Measurements from ENCODE around the gene SNED1. TPM values are rescaled to one million over a fixed set of nuclear protein-coding genes. Genes with fewer than 3 reads are reported as not detected.

Gene SNED1
- total and polyA plus RNA-seq, 9 of the 15 experiments (the other 6 are each of a cell fraction or from before 2014, with no cell fraction given) = 0.03 to 0.07 (median 0.05) TPM; not detected in 5

GRCh38 chr2:240970816-240971215 lies 27.6 kb upstream of the SNED1 start:
- no peaks in the 10 kb centered on the region for H3K9me3 ChIP-seq (replicated peaks; ENCODE audit: control insufficient read depth, insufficient read depth, low read depth, low read length)
- ATAC-seq (no peak), DNase-seq (ENCODE audit: extremely low read depth in 1 of 4, low spot score in 3 of 4) (no peak), FAIRE-seq (no peak)
- no peaks in the 10 kb centered on the region for H3K36me3 ChIP-seq (ENCODE audit: control insufficient read depth, insufficient read depth, low read length)
- intact Hi-C loops (cut with micrococcal nuclease) (no loop called here), in situ Hi-C loops (cut with MboI) (no loop called here)
- 0% methylated on average over 13 of the region's 15 CpGs for WGBS (ENCODE audit: insufficient coverage, low coverage, missing lambda C conversion rate)
- BruUV-seq (replicated peaks) = no TSS peak
- no peaks in the 10 kb centered on the region for H3K79me2 ChIP-seq (ENCODE audit: control insufficient read depth, insufficient read depth, low read length)
- CTCF ChIA-PET (ENCODE audit: low intra/inter-chr PET ratio) = no interaction called here
- H3K4me1 ChIP-seq (replicated peaks in 1 of 2; ENCODE audit: control insufficient read depth in 2 of 2, insufficient read depth in 2 of 2, low read length in 2 of 2) = peaks cover 0 to 4% of the 10 kb centered on the region in 2 experiments; a peak in 1 of 5 replicates
- no peak overlapping the region for H3K4me3 ChIP-seq
- H3K9ac ChIP-seq (ENCODE audit: insufficient read depth in 1 of 2, low read depth in 2 of 2, low read length in 2 of 2) = no peak overlapping the region
- no peaks in the 10 kb centered on the region for H4K20me1 ChIP-seq (replicated peaks; ENCODE audit: control insufficient read depth, insufficient read depth, low read length)
- H2AFZ ChIP-seq (ENCODE audit: low read depth, low read length) = no peak overlapping the region
- H3K27ac ChIP-seq (ENCODE audit: extremely low read depth, low read depth, low read length) = no peak overlapping the region
- H3K9me1 ChIP-seq (ENCODE audit: control insufficient read depth, insufficient read depth, low read length) = no peaks in the 10 kb centered on the region
- POLR2A ChIA-PET = no interaction called here
- H3K27me3 ChIP-seq (ENCODE audit: control insufficient read depth in 2 of 2, insufficient read depth in 2 of 2, low read length in 2 of 2) = peaks cover 3 to 24% of the 10 kb centered on the region in 2 experiments; a peak in 2 of 5 replicates
- H3K4me2 ChIP-seq (ENCODE audit: insufficient read depth, low read length) = no peak overlapping the region
- TF ChIP-seq SRSF7 (optimal IDR thresholded peaks at IDR 0.05; ENCODE audit: low read depth, low read length) (no peak), RFX1 (IDR thresholded peaks at IDR 0.05) (no peak), RNF219 (CRISPR knock-in tag; IDR thresholded peaks at IDR 0.05) (no peak), SREBF2 (CRISPR knock-in tag; IDR thresholded peaks at IDR 0.05) (no peak), ZNF324 (CRISPR knock-in tag; IDR thresholded peaks at IDR 0.05) (no peak), PHB (CRISPR knock-in tag; IDR thresholded peaks at IDR 0.05) (no peak), HDAC8 (tag; IDR thresholded peaks at IDR 0.05) (no peak), STAT5B (CRISPR knock-in tag; IDR thresholded peaks at IDR 0.05) (no peak), JUN (IDR thresholded peaks at IDR 0.05; ENCODE audit: borderline replicate concordance, low read depth, low read length) (no peak), JUN (CRISPR knock-in tag; IDR thresholded peaks at IDR 0.05; ENCODE audit: borderline replicate concordance) (no peak), ARID4B (CRISPR knock-in tag; IDR thresholded peaks at IDR 0.05) (no peak), ZNF512 (tag; IDR thresholded peaks at IDR 0.05) (no peak), CREB3L1 (IDR thresholded peaks at IDR 0.05; ENCODE audit: borderline replicate concordance, low read depth) (no peak), PHF8 (IDR thresholded peaks at IDR 0.05; ENCODE audit: borderline replicate concordance, low read length) (no peak)
